Bronchial epithelial cell (primary cell): ENCODE results near the gene FRS3. TPM values are rescaled to one million over a fixed set of nuclear protein-coding genes. Genes with fewer than 3 reads are reported as not detected.

ENCODE experiments used
- DNase-seq: peaks from one replicate; pipeline ENCODE4 v3.0.0-alpha.2; 2010; ENCODE audit warnings: low read depth
- FAIRE-seq: peaks from 2 replicates; lab custom pipeline; 2011; peaks lifted over from hg19 to GRCh38; lab: Jason Lieb, UNC
- H3K27me3 ChIP-seq: 2 replicates; pipeline ENCODE4 v1.5.1; 2011; ENCODE audit warnings: low read length; ENCODE audit not compliant: control insufficient read depth, insufficient read depth
- H3K36me3 ChIP-seq: 2 replicates; pipeline ENCODE4 v1.5.1; 2011; ENCODE audit warnings: low read length; ENCODE audit not compliant: control insufficient read depth, insufficient read depth
- H3K4me3 ChIP-seq: 2 replicates; pipeline ENCODE4 v1.5.1; 2011; ENCODE audit warnings: mild to moderate bottlenecking, low read depth, low read length, control low read depth
- total RNA-seq: library from RNA; depleted of rRNA; stranded (reverse); fragments of >200 nt; gene quantifications from 2 replicates; pipeline ENCODE4 v1.2.1, GENCODE V29; 2014
- TF ChIP-seq, protein P1 (sequence below): IDR thresholded peaks from 2 replicates; pipeline ENCODE4 v1.5.1; 2011; ENCODE audit warnings: mild to moderate bottlenecking, moderate library complexity, low read length, control low read depth, inconsistent platforms; ENCODE audit not compliant: insufficient read depth, severe bottlenecking

FRS3 gene
- total RNA-seq, 1 donor from 2014 or later, result 0.79 TPM

GRCh38 chr6:41734666-41735426, 44.9 kb downstream of the FRS3 start:
- DNase-seq (peak; percentile 53), FAIRE-seq (no peak)
- Histone ChIP-seq H3K4me3 (peak overlapping the region; percentile 65), H3K27me3 (no peaks in the 10 kb centered on the region), H3K36me3 (peaks cover 1% of the 10 kb centered on the region)
- TF ChIP-seq, protein P1, sequence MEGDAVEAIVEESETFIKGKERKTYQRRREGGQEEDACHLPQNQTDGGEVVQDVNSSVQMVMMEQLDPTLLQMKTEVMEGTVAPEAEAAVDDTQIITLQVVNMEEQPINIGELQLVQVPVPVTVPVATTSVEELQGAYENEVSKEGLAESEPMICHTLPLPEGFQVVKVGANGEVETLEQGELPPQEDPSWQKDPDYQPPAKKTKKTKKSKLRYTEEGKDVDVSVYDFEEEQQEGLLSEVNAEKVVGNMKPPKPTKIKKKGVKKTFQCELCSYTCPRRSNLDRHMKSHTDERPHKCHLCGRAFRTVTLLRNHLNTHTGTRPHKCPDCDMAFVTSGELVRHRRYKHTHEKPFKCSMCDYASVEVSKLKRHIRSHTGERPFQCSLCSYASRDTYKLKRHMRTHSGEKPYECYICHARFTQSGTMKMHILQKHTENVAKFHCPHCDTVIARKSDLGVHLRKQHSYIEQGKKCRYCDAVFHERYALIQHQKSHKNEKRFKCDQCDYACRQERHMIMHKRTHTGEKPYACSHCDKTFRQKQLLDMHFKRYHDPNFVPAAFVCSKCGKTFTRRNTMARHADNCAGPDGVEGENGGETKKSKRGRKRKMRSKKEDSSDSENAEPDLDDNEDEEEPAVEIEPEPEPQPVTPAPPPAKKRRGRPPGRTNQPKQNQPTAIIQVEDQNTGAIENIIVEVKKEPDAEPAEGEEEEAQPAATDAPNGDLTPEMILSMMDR, result no peak

DNA sequence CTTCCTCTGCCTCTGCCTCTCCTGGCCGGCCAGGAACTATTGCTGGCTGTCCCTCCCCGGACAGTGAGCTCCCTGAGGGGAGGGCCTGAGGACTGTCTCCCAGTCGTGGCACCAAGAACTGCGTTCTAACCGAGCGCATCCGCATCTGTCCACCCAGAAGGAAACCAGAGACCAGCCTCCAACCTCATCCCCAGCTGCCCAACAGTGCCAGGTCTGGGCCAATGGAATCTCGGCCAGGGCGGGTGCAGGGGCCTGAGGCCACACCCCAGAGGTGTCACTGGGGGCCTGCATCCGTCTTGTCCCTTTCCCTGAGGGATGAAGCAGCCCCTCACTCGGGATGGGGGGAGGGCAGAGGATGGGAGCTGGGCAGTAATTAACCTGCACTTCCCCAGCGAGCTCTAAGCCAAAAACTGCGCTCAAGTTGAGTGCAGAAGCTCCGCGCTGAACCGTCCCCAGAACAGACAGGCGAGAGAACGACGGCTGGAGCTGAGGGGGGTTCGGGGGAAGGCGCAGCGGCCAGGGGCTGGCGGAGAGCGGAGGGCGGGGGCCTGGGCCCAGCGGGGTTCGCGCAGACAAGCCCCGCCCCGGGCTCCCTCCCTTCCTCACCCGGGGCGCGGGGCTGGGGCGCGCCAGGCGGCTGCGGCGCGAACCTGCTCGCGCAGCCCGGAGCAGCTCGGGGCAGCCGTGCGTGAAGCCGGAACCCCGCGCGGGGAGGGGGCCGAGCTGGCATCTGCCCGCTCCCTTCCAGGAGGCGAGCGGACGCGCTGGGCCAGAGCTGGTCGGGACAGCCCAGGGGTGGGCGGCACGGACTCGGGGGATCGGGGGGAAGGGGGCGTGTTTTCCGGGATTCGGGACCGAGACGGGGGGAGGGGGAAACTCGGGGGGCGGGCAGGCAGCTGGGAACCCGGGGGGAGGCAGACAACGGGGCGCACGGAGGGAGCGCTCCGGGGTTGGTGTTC, 45.7 kb downstream of the FRS3 start:
- no peak for DNase-seq
- Histone ChIP-seq H3K36me3 (peaks cover 1% of the 10 kb centered on the region), H3K27me3 (no peaks in the 10 kb centered on the region), H3K4me3 (peak overlapping the region; percentile 65)
- TF ChIP-seq, protein P1, result no peak
- no peak for FAIRE-seq

DNA sequence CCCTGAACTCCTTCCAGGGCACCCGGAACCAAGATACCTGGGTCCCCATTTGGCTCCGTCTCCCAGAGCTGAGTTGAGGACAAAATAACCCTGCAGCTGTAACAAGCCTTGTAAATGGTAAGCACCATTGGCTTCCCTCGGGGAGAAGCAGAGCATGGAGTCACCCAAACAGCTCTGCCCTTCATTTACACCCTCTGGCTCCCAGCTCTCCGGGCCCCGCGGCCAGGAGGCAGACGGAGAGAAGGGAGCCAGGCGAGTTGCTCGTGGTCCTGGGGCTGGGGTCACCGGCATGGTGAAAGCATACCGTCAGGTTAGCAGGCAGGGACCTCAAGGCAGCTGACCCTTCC, 46.4 kb downstream of the FRS3 start:
- Histone ChIP-seq H3K36me3 (peaks cover 1% of the 10 kb centered on the region), H3K27me3 (no peaks in the 10 kb centered on the region), H3K4me3 (peak overlapping the region; percentile 65)
- FAIRE-seq, result no peak
- no peak for DNase-seq
- TF ChIP-seq, protein P1, result no peak

DNA sequence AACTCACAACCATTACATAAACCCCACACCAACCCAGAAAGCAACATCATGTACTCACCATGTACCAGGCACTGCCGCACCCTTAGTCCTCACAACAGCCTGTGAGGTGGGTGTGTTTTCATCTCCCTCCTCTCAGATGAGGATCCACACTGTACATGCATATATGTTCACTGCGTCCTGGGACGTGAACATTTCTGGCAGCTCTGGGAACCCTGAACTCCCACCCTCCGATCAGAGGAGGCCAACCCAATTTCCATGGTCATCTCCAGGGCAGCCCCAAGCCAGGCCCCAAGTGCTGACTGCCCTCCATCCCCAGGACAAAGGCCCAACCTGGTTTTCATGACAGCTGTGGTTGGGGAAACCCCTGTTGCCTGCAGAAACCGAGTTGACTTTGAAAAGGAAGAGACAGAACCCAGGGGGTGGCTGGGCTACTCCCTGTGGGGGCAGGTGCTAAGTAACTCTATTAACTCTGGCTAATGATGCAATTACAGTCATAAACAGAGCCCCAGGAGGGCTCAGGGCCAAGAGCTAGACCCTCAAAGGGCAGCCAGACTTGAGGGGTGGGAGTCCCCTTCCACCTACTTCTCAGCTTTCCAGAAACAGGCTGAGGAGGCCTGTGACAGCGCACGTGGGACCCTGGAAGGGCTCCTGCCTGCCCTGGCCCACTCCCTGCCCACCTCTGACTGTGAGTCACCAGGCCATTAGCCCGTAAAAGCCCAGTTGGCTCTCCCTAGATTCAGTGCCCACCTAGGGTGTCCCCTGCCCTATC, 46.9 kb downstream of the FRS3 start:
- TF ChIP-seq, protein P1, result no peak
- Histone ChIP-seq H3K4me3 (no peak overlapping the region), H3K27me3 (no peaks in the 10 kb centered on the region), H3K36me3 (peaks cover 1% of the 10 kb centered on the region)
- FAIRE-seq (no peak), DNase-seq (no peak)

GRCh38 chr6:41732149-41732548, 47.6 kb downstream of the FRS3 start:
- no peak overlapping the region for H3K4me3 ChIP-seq
- H3K27me3 ChIP-seq, result no peaks in the 10 kb centered on the region
- FAIRE-seq, result no peak
- no peak for DNase-seq
- H3K36me3 ChIP-seq, result peaks cover 1% of the 10 kb centered on the region
- TF ChIP-seq, protein P1, result no peak
